Measurements from ENCODE around the gene SSX2IP.

The SSX2IP gene

DNA sequence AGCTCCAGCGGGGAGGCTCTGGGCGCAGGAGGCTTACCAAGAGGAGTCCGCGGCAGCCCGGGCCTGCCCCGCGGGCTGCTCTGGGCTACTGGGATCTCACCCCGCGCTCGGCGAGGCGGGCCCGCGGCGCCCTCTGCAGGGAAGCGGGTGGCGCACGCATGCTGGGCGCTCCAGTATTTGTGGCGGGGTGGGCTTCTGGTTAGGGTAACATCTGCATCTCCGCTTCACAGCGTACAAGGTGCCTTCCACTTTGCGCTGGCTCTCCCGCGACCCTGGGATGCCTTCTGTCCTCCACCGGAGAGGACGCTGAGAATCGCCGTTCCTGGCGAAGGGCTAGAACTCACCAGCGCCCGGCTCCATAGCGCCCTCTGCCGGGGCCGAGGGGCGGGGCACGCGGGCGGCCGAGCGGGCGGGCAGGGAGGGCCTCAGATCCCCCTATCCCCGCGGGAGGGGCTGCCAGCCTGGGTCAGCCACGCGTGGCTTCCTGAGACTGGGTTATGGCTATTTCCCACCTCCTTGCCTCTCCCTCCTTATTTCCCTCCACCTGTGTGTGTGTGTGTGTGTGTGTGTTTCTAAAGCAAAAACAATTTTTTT, 69.4 kb downstream of the SSX2IP start (continued):
- TF ChIP-seq ZNF560 (tag by site-specific recombination; IDR thresholded peaks at IDR 0.05; ENCODE audit: borderline replicate concordance): no peak
- TF ChIP-seq ZNF146 (tag by site-specific recombination; IDR thresholded peaks at IDR 0.05): no peak
- no peak for TF ChIP-seq ZNF221 (tag by site-specific recombination; IDR thresholded peaks at IDR 0.05; ENCODE audit: borderline replicate concordance)
- TF ChIP-seq, protein P1, sequence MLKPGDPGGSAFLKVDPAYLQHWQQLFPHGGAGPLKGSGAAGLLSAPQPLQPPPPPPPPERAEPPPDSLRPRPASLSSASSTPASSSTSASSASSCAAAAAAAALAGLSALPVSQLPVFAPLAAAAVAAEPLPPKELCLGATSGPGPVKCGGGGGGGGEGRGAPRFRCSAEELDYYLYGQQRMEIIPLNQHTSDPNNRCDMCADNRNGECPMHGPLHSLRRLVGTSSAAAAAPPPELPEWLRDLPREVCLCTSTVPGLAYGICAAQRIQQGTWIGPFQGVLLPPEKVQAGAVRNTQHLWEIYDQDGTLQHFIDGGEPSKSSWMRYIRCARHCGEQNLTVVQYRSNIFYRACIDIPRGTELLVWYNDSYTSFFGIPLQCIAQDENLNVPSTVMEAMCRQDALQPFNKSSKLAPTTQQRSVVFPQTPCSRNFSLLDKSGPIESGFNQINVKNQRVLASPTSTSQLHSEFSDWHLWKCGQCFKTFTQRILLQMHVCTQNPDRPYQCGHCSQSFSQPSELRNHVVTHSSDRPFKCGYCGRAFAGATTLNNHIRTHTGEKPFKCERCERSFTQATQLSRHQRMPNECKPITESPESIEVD (tag by site-specific recombination; IDR thresholded peaks at IDR 0.05): no peak
- TF ChIP-seq SP3 (tag by site-specific recombination; IDR thresholded peaks at IDR 0.05): peak; percentile 45; the same call in 1 of the 2 replicates
- TF ChIP-seq ZNF555 (tag by site-specific recombination; conservative IDR thresholded peaks at IDR 0.05): no peak
- no peak for TF ChIP-seq KLF1 (tag by site-specific recombination; IDR thresholded peaks at IDR 0.05)
- TF ChIP-seq FEZF1 (tag by site-specific recombination; IDR thresholded peaks at IDR 0.05): no peak
- peak; percentile 61; the same call in 1 of the 2 replicates for TF ChIP-seq KLF16 (tag by site-specific recombination; IDR thresholded peaks at IDR 0.05)
- no peak for TF ChIP-seq MEIS1 (CRISPR knock-in tag; IDR thresholded peaks at IDR 0.05; ENCODE audit: borderline replicate concordance)
- TF ChIP-seq, protein P2, sequence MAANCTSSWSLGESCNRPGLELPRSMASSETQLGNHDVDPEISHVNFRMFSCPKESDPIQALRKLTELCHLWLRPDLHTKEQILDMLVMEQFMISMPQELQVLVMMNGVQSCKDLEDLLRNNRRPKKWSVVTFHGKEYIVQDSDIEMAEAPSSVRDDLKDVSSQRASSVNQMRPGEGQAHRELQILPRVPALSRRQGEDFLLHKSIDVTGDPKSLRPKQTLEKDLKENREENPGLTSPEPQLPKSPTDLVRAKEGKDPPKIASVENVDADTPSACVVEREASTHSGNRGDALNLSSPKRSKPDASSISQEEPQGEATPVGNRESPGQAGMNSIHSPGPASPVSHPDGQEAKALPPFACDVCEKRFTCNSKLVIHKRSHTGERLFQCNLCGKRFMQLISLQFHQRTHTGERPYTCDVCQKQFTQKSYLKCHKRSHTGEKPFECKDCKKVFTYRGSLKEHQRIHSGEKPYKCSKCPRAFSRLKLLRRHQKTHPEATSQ (tag by site-specific recombination; IDR thresholded peaks at IDR 0.05): peak; percentile 89; the same call in 1 of the 2 replicates
- TF ChIP-seq, protein P3, sequence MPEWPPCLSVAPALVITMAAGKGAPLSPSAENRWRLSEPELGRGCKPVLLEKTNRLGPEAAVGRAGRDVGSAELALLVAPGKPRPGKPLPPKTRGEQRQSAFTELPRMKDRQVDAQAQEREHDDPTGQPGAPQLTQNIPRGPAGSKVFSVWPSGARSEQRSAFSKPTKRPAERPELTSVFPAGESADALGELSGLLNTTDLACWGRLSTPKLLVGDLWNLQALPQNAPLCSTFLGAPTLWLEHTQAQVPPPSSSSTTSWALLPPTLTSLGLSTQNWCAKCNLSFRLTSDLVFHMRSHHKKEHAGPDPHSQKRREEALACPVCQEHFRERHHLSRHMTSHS (tag by site-specific recombination; IDR thresholded peaks at IDR 0.05): no peak
- no peak for TF ChIP-seq ZNF777 (tag by site-specific recombination; IDR thresholded peaks at IDR 0.05; ENCODE audit: borderline replicate concordance)
- TF ChIP-seq ZNF324 (tag by site-specific recombination; IDR thresholded peaks at IDR 0.05): peak; percentile 82
- TF ChIP-seq, protein P4, sequence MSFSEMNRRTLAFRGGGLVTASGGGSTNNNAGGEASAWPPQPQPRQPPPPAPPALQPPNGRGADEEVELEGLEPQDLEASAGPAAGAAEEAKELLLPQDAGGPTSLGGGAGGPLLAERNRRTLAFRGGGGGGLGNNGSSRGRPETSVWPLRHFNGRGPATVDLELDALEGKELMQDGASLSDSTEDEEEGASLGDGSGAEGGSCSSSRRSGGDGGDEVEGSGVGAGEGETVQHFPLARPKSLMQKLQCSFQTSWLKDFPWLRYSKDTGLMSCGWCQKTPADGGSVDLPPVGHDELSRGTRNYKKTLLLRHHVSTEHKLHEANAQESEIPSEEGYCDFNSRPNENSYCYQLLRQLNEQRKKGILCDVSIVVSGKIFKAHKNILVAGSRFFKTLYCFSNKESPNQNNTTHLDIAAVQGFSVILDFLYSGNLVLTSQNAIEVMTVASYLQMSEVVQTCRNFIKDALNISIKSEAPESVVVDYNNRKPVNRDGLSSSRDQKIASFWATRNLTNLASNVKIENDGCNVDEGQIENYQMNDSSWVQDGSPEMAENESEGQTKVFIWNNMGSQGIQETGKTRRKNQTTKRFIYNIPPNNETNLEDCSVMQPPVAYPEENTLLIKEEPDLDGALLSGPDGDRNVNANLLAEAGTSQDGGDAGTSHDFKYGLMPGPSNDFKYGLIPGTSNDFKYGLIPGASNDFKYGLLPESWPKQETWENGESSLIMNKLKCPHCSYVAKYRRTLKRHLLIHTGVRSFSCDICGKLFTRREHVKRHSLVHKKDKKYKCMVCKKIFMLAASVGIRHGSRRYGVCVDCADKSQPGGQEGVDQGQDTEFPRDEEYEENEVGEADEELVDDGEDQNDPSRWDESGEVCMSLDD (tag by site-specific recombination; IDR thresholded peaks at IDR 0.05): no peak
- no peak for TF ChIP-seq TRIM28 (IDR thresholded peaks at IDR 0.05; ENCODE audit: borderline replicate concordance, low read length)
- no peak for TF ChIP-seq ZBTB21 (tag by site-specific recombination; IDR thresholded peaks at IDR 0.05)
- TF ChIP-seq, protein P5, sequence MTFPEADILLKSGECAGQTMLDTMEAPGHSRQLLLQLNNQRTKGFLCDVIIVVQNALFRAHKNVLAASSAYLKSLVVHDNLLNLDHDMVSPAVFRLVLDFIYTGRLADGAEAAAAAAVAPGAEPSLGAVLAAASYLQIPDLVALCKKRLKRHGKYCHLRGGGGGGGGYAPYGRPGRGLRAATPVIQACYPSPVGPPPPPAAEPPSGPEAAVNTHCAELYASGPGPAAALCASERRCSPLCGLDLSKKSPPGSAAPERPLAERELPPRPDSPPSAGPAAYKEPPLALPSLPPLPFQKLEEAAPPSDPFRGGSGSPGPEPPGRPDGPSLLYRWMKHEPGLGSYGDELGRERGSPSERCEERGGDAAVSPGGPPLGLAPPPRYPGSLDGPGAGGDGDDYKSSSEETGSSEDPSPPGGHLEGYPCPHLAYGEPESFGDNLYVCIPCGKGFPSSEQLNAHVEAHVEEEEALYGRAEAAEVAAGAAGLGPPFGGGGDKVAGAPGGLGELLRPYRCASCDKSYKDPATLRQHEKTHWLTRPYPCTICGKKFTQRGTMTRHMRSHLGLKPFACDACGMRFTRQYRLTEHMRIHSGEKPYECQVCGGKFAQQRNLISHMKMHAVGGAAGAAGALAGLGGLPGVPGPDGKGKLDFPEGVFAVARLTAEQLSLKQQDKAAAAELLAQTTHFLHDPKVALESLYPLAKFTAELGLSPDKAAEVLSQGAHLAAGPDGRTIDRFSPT (tag by site-specific recombination; IDR thresholded peaks at IDR 0.05): peak; percentile 57; the same call in 1 of the 2 replicates
- TF ChIP-seq ZBTB20 (tag by site-specific recombination; IDR thresholded peaks at IDR 0.05): peak; percentile 89
- no peak for TF ChIP-seq ZNF266 (tag by site-specific recombination; IDR thresholded peaks at IDR 0.05; ENCODE audit: low read depth)
- peak; percentile 94 for TF ChIP-seq ZNF561 (tag by site-specific recombination; IDR thresholded peaks at IDR 0.05; ENCODE audit: borderline replicate concordance)
- TF ChIP-seq ZNF621 (tag by site-specific recombination; IDR thresholded peaks at IDR 0.05): no peak
- TF ChIP-seq ZBTB8A (tag by site-specific recombination; IDR thresholded peaks at IDR 0.05): peak; percentile 99
- TF ChIP-seq, protein P6, sequence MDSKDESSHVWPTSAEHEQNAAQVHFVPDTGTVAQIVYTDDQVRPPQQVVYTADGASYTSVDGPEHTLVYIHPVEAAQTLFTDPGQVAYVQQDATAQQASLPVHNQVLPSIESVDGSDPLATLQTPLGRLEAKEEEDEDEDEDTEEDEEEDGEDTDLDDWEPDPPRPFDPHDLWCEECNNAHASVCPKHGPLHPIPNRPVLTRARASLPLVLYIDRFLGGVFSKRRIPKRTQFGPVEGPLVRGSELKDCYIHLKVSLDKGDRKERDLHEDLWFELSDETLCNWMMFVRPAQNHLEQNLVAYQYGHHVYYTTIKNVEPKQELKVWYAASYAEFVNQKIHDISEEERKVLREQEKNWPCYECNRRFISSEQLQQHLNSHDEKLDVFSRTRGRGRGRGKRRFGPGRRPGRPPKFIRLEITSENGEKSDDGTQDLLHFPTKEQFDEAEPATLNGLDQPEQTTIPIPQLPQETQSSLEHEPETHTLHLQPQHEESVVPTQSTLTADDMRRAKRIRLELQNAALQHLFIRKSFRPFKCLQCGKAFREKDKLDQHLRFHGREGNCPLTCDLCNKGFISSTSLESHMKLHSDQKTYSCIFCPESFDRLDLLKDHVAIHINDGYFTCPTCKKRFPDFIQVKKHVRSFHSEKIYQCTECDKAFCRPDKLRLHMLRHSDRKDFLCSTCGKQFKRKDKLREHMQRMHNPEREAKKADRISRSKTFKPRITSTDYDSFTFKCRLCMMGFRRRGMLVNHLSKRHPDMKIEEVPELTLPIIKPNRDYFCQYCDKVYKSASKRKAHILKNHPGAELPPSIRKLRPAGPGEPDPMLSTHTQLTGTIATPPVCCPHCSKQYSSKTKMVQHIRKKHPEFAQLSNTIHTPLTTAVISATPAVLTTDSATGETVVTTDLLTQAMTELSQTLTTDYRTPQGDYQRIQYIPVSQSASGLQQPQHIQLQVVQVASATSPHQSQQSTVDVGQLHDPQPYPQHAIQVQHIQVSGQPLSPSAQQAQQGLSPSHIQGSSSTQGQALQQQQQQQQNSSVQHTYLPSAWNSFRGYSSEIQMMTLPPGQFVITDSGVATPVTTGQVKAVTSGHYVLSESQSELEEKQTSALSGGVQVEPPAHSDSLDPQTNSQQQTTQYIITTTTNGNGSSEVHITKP (tag by site-specific recombination; IDR thresholded peaks at IDR 0.05): peak; percentile 54; the same call in 1 of the 2 replicates
- TF ChIP-seq ZNF394 (tag by site-specific recombination; IDR thresholded peaks at IDR 0.05; ENCODE audit: borderline replicate concordance): peak; percentile 53; the same call in 1 of the 2 replicates
- TF ChIP-seq REPIN1 (tag by site-specific recombination; IDR thresholded peaks at IDR 0.05; ENCODE audit: low read depth): no peak
- no peak for TF ChIP-seq ZNF311 (tag by site-specific recombination; IDR thresholded peaks at IDR 0.05; ENCODE audit: borderline replicate concordance)
